NCI-H526 (cell line): ENCODE results near the gene ZNF311.
A peak's percentile ranks its signal among the peaks of the same experiment; 100 is the strongest.
"Not testable (repeated sequence)": the region's sequence is repeated elsewhere in the genome, so short reads cannot be mapped to it uniquely, and the experiment has no call there.

Experiments
- DNase-seq, 2 experiments: peaks; one replicate each; lab custom pipeline; 2025; lab: John Stamatoyannopoulos, UW

ZNF311 gene

DNA sequence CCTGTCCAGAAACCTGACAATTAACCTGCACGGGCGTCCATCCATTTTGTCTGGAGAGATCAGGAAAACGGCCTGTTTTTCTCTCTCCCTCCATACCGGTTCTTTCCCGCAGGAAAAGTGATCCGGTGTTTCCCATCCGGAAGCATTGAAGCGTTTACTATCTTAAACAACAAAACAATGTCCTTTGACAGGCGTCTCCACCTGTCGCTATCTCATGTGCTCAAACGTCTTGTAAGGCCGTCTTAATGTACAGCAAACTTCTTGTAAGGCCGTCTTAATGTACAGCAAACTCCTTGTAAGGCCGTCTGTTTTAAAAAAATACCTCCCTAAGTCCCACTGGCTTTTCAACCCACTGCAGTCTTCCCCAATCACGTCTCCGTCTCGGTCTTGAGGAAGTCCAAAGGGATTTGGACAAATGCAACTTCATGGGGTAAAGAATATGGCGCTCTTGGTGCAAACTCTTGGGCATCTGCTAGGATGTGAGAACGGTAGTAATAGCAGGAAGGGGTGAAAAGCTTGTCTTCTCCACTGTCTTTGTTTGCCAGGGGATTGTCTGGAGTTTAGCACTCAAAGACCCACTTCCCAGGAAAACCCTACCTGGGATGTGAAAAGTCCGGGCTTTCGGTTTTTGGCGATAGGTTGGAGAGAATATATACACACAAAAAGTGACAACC is 51.4 kb downstream of the ZNF311 start:
- peak in 1 of 2 experiments; percentile 27 for DNase-seq

DNA sequence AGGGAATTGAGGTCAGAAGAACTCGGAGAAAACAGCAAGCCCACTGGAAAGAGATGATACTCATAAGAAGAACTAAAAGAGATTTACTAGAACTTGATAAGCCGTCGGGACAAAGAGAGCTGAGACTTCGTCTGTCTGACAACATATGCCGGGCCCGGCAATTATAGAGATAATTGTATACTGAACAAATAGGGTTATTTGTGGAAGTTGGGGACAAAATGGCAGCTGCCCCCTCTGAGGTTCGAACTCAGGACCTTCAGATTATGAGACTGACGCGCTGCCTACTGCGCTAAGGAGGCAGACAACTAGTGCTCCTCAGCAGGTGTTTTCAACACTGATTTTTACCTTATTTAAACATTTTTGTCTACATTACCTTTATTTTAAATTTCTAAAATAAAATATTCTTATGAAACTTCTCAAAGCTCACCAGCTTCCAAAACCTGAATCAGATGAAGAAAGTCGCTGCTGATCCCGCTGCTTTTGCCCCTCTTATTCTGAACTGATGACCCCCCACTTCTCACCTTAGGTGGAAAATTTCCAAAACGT is 52.0 kb downstream of the ZNF311 start:
- DNase-seq: peak; percentile 31 to 68

DNA sequence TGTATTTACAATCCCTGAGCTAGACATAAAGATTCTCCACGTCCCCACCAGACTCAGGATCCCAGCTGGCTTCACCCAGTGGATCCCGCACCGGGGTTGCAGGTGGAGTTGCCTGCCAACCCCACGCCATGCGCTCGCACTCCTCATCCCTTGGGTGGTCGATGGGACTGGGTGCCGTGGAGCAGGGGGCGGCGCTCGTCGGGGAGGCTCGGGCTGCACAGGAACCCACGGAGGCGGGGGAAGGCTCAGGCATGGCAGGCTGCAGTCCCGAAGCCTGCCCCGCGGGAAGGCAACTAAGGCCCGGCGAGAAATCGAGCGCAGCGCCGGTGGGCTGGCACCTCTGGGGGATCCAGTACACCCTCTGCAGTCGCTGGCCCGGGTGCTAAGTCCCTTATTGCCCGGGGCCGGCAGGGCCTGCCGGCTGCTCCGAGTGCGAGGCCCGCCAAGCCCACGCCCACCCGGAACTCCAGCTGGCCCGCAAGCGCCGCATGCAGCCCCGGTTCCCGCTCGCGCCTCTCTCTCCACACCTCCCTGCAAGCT is 55.4 kb downstream of the ZNF311 start:
- DNase-seq: not testable (repeated sequence)

DNA sequence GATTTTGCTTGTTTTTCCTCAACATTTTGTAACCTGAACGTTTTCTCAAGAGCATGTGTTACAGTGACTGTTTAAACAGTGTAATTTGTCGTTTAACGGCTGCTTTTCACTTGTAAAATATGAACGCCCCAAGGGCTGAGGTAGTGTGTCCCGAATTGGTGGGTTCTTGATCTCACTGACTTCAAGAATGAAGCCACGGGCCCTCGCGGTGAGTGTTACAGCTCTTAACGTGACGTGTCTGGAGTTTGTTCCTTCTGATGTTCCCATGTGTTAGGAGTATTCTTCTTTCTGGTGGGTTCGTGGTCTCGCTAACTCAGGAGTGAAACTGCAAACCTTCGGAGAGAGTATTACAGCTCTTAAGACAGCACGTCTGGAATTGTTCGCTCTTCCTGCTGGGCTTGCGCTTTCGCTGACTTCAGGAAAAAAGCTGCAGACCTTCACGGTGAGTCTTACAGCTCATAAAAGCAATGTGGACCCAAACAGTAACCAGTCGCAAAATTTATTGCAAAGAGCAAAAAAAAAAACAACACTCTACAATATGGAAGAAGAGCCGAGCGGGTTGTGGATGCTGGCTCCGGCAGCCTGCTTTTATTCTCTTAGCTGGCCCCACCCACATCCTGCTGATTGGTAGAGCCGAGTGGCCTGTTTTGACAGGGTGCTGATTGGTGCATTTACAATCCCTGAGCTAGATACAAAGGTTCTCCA is 56.2 kb downstream of the ZNF311 start:
- DNase-seq: no peak

DNA sequence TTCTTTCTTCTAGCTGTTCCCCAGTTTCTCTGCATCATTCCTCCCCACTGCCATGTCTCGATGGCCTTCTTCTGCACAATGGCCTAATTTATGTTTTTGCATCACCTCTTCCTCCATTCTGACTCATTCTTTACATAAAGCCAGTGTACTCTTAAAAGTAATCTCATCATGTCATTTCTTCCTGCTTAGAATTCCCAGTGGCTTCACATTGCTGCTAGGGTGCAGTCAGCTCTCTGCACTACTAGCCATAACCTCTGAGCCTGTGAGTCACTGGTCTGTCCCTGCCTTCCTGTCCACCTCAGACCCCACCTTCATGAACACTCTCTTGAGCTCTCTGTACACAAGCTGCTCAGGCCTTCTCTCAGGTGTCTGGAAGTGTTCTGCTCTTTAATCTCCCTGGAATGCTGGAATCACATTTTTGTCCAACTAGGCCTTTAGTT is 57.3 kb downstream of the ZNF311 start:
- DNase-seq: no peak

DNA sequence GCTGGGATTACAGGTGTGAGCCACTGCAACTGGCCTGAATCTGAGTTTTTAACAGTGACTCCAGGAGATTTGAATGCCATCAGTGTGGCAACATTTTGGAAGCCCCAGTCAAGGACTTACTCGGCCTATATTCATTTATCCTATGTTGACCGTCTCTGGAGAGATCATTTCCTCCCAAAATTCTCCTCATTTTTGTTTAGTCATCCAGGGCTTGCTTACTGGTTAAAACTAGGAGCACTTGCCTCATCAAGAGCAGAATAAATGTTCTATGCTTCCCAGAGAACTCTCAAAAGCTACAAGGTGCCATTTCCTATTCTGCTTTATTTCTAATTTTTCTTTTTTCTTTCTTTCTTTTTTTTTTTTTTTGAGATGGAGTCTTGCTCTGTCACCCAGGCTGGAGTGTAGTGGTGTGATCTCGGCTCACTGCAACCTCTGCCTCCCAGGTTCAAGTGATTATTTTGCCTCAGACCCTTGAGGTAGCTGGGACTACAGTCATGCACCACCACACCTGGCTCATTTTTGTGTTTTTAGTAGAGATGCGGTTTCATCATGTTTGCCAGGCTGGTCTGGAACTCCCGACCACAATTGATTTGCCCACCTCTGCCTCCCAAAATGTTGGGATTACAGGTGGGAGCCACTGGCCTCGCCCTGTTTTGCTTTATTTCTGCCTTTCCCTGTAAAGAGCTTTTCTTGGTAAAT is 57.9 kb downstream of the ZNF311 start:
- no peak for DNase-seq

DNA sequence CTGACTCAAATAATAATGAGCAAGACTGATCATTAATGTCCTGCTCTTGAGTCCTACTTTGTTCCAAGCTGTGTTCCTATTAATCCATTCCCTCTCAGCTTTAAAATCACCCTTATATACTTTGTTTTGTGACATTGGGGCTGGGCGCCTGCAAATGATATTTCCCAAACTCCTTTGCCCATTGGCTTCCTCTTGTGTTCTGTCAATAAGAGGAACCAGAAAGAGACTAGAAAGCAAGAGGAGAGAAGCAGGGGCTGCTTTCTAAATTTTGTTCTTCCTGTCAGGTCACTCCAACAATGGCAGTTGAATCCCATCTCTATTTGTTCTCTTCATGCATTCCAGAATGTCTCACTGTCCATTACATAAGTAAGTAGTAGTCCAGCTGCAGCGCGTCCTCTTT is 59.8 kb downstream of the ZNF311 start:
- DNase-seq: no peak
